HCT116 (cell line): Measurements from ENCODE around the gene PRKAR2A. TPM values are rescaled to one million over a fixed set of nuclear protein-coding genes. Genes with fewer than 3 reads are reported as not detected.

Experiments
- ATAC-seq: fragments of 200-7000 bp; cut with Tn5 transposase; 2 replicates; pipeline ENCODE4 v1.9.1; 2020; ENCODE audit warnings: mild to moderate bottlenecking, moderate library complexity
- BruUV-seq: library from RNA; stranded (reverse); fragments of 400-500 nt; replicated peaks from 2 replicates; lab custom pipeline; 2021; lab: Mats Ljungman, UMichigan
- CTCF ChIA-PET: fragments of 300-600 bp; sonication (Branson Sonifier 250); formaldehyde crosslinking; loops from one replicate; lab custom pipeline; 2021; ENCODE audit warnings: antibody characterized with exemption; lab: Charles Lee
- POLR2A ChIA-PET: fragments of 300-600, 350-600 bp; sonication (Branson Sonifier 250); formaldehyde crosslinking; loops from one replicate; lab custom pipeline; 2021; ENCODE audit warnings: antibody characterized with exemption; lab: Charles Lee
- RAD21 ChIA-PET, 2 experiments: fragments of 300-600 bp; sonication (Branson Sonifier 250); formaldehyde crosslinking; loops; one replicate each; lab custom pipeline; 2023; ENCODE audit warnings: low total read pairs in 2 of 2; ENCODE audit not compliant: uncharacterized antibody in 2 of 2, unreplicated experiment in 2 of 2, low non-redundant PET in 1 of 2; lab: Charles Lee
- DNase-seq: peaks from one replicate; pipeline ENCODE4 v3.0.0-alpha.2; 2010; ENCODE audit warnings: low read depth, low spot score
- H2AFZ ChIP-seq: fragments of 200-600 bp; shearing (Covaris generic), sonication (generic); 2 replicates; pipeline ENCODE4 v1.6.1; 2017; ENCODE audit warnings: low read depth, mixed run types, mixed read lengths, antibody characterized with exemption, low read length; ENCODE audit not compliant: poor library complexity, severe bottlenecking
- H3K27ac ChIP-seq: 2 replicates; pipeline ENCODE4 v1.5.1; 2012; ENCODE audit warnings: low read depth, low read length
- H3K27me3 ChIP-seq: fragments of 200-600 bp; sonication (generic); 2 replicates; pipeline ENCODE4 v1.6.1; 2016; ENCODE audit warnings: mixed run types, low read length, mixed read lengths; ENCODE audit not compliant: insufficient read depth
- H3K36me3 ChIP-seq, 2 experiments: fragments of 200-500 bp in 1 of 2; fragments of 200-600 bp in 1 of 2; sonication (Bioruptor generic) in 1 of 2; sonication (generic) in 1 of 2; 2 replicates each; pipeline versions ENCODE4 v1.5.1 to v1.6.1; 2014 to 2016; ENCODE audit warnings: low read length in 2 of 2, inconsistent platforms in 1 of 2, mixed read lengths in 1 of 2, mixed run types in 1 of 2; ENCODE audit not compliant: insufficient read depth in 2 of 2, control insufficient read depth in 1 of 2
- H3K4me1 ChIP-seq, 2 experiments: fragments of 200-600 bp in 1 of 2; sonication (generic) in 1 of 2; 2 replicates each; pipeline versions ENCODE4 v1.5.1 to v1.6.1; 2012 to 2017; ENCODE audit warnings: low read length in 2 of 2, inconsistent platforms in 1 of 2, mild to moderate bottlenecking in 1 of 2, mixed read lengths in 1 of 2, mixed run types in 1 of 2, moderate library complexity in 1 of 2; ENCODE audit not compliant: insufficient read depth in 2 of 2, control insufficient read depth in 1 of 2
- H3K4me2 ChIP-seq: fragments of 200-600 bp; sonication (generic); 2 replicates; pipeline ENCODE4 v1.6.1; 2017; ENCODE audit warnings: mixed run types, low read length, mixed read lengths
- H3K4me3 ChIP-seq, 2 experiments: fragments of 200-600 bp in 1 of 2; sonication (generic) in 1 of 2; replicated peaks in 1 of 2; 2 replicates each; pipeline ENCODE4 v1.5.1; 2011 to 2016; ENCODE audit warnings: low read length in 2 of 2, control low read depth in 1 of 2, low read depth in 1 of 2, mild to moderate bottlenecking in 1 of 2, mixed read lengths in 1 of 2, mixed run types in 1 of 2
- H3K79me2 ChIP-seq: fragments of 200-600 bp; sonication (generic); 2 replicates; pipeline ENCODE4 v1.6.1; 2017; ENCODE audit warnings: mild to moderate bottlenecking, mixed run types, low read length, moderate library complexity, mixed read lengths; ENCODE audit not compliant: insufficient read depth
- H3K9ac ChIP-seq: fragments of 200-600 bp; sonication (generic); 2 replicates; pipeline ENCODE4 v1.6.1; 2016; ENCODE audit warnings: low read length, mixed read lengths
- H3K9me2 ChIP-seq: fragments of 200-600 bp; sonication (generic), shearing (Covaris generic); 2 replicates; pipeline ENCODE4 v1.6.1; 2017; ENCODE audit warnings: mixed run types, mild to moderate bottlenecking, moderate library complexity; ENCODE audit not compliant: insufficient read depth
- H3K9me3 ChIP-seq, 2 experiments: fragments of 200-500 bp in 1 of 2; fragments of 200-600 bp in 1 of 2; sonication (Bioruptor generic) in 1 of 2; sonication (generic) in 1 of 2; 2 replicates each; pipeline ENCODE4 v1.6.1; 2014 to 2017; ENCODE audit warnings: low read length in 2 of 2, mixed read lengths in 2 of 2, inconsistent platforms in 1 of 2, low read depth in 1 of 2, mild to moderate bottlenecking in 1 of 2, mixed run types in 1 of 2, moderate library complexity in 1 of 2; ENCODE audit not compliant: control insufficient read depth in 1 of 2, insufficient read depth in 1 of 2
- H4K20me1 ChIP-seq: fragments of 200-600 bp; sonication (generic), shearing (Covaris generic); 2 replicates; pipeline ENCODE4 v1.6.1; 2017; ENCODE audit warnings: mixed run types, mild to moderate bottlenecking, moderate library complexity; ENCODE audit not compliant: insufficient read depth
- JUND ChIP-seq: IDR thresholded peaks from 2 replicates; pipeline ENCODE4 v1.6.1; 2012
- SP1 ChIP-seq: IDR thresholded peaks from 2 replicates; pipeline ENCODE4 v1.6.1; 2012; ENCODE audit warnings: low read depth
- TCF7L2 ChIP-seq: IDR thresholded peaks from 2 replicates; pipeline ENCODE4 v1.7.0; 2011; ENCODE audit warnings: borderline replicate concordance, inconsistent platforms; ENCODE audit not compliant: insufficient read depth, insufficient read length; ENCODE audit errors: extremely low read depth
- intact Hi-C: fragments of 100-400 bp; cut with micrococcal nuclease; formaldehyde crosslinking; loops from 2 replicates; pipeline ENCODE4 v1.10.0; 2022
- total RNA-seq: library from RNA; stranded (reverse); gene quantifications from one replicate; pipeline ENCODE4 v1.2.1, GENCODE V29; 2021; ENCODE audit not compliant: unreplicated experiment
- TF ChIP-seq, protein P1 (sequence below): IDR thresholded peaks from 2 replicates; pipeline ENCODE4 v1.6.1; 2012
- TF ChIP-seq, protein P2 (sequence below): IDR thresholded peaks from 2 replicates; pipeline ENCODE4 v1.6.1; 2012; ENCODE audit warnings: low read depth
- TF ChIP-seq, protein P3 (sequence below), 3 experiments: fragments of 200-600 bp in 1 of 3; sonication (generic) in 1 of 3; IDR thresholded peaks in 2 of 3; conservative IDR thresholded peaks in 1 of 3; 2 replicates each; pipeline ENCODE4 v1.5.1; 2012 to 2017; ENCODE audit warnings: low read depth in 2 of 3, low read length in 2 of 3, antibody characterized with exemption in 1 of 3, borderline replicate concordance in 1 of 3, control low read depth in 1 of 3, mild to moderate bottlenecking in 1 of 3, mixed read lengths in 1 of 3, mixed run types in 1 of 3, moderate library complexity in 1 of 3; ENCODE audit not compliant: insufficient read depth in 1 of 3
- TF ChIP-seq, protein P4 (sequence below): IDR thresholded peaks from 2 replicates; pipeline ENCODE4 v1.6.1; 2011; ENCODE audit warnings: mild to moderate bottlenecking, low read length, moderate library complexity; ENCODE audit not compliant: insufficient replicate concordance; ENCODE audit errors: extremely low read depth

Gene PRKAR2A
- total RNA-seq, 1 experiment from 2014 or later, result 63.3 TPM

DNA sequence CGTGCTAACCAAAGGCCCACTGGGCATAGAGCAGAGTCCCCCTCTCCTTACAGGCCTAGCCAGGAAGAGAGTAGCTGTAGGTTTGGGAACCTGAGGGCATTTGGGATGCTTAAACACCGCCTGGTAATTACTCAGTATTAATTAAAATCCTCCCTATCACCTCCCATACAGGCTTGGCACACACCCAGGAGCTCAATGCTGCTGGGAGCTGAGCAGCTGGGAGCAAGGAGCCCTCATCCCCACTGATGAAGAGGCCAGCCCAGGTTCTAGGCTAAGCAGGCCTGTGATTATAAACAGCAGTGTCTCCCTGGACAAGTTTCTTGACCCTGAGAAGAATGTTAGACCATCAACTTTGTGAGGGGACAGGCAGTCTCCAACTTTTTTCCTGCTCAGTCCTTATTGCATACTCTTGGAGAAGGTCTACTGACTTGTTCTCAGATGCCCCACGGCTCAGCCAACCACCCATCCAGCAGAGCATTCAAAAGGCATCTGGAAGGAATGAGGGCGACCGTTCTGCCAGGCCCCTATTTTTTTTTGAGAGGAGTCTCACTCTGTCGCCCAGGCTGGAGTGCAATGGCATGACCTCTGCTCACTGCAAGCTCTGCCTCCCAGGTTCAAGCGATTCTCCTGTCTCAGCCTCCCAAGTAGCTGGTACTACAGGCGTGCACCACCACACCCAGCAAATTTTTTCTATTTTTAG is 1.3 kb upstream of the PRKAR2A start:
- no peak overlapping the region for H3K4me3 ChIP-seq
- peaks cover 7 to 21% of the 10 kb centered on the region in 2 experiments; a peak in 3 of 4 replicates for H3K4me1 ChIP-seq
- no peaks in the 10 kb centered on the region for H3K9me2 ChIP-seq
- RAD21 ChIA-PET, result no interaction called here
- peaks cover 22% of the 10 kb centered on the region for H3K79me2 ChIP-seq
- H4K20me1 ChIP-seq, result no peaks in the 10 kb centered on the region
- no peaks in the 10 kb centered on the region for H3K36me3 ChIP-seq
- BruUV-seq, result no TSS peak
- ATAC-seq (no peak), DNase-seq (no peak)
- CTCF ChIA-PET, result no interaction called here
- intact Hi-C loops, result no loop called here
- no peak overlapping the region for H3K9ac ChIP-seq
- no peak overlapping the region for H3K27ac ChIP-seq
- H3K4me2 ChIP-seq, result peak overlapping the region; percentile 100
- TF ChIP-seq, protein P1, sequence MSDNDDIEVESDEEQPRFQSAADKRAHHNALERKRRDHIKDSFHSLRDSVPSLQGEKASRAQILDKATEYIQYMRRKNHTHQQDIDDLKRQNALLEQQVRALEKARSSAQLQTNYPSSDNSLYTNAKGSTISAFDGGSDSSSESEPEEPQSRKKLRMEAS, result no peak
- no peak for TF ChIP-seq TCF7L2
- no peak for TF ChIP-seq SP1
- TF ChIP-seq, protein P2, sequence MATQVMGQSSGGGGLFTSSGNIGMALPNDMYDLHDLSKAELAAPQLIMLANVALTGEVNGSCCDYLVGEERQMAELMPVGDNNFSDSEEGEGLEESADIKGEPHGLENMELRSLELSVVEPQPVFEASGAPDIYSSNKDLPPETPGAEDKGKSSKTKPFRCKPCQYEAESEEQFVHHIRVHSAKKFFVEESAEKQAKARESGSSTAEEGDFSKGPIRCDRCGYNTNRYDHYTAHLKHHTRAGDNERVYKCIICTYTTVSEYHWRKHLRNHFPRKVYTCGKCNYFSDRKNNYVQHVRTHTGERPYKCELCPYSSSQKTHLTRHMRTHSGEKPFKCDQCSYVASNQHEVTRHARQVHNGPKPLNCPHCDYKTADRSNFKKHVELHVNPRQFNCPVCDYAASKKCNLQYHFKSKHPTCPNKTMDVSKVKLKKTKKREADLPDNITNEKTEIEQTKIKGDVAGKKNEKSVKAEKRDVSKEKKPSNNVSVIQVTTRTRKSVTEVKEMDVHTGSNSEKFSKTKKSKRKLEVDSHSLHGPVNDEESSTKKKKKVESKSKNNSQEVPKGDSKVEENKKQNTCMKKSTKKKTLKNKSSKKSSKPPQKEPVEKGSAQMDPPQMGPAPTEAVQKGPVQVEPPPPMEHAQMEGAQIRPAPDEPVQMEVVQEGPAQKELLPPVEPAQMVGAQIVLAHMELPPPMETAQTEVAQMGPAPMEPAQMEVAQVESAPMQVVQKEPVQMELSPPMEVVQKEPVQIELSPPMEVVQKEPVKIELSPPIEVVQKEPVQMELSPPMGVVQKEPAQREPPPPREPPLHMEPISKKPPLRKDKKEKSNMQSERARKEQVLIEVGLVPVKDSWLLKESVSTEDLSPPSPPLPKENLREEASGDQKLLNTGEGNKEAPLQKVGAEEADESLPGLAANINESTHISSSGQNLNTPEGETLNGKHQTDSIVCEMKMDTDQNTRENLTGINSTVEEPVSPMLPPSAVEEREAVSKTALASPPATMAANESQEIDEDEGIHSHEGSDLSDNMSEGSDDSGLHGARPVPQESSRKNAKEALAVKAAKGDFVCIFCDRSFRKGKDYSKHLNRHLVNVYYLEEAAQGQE, result no peak
- TF ChIP-seq, protein P3, sequence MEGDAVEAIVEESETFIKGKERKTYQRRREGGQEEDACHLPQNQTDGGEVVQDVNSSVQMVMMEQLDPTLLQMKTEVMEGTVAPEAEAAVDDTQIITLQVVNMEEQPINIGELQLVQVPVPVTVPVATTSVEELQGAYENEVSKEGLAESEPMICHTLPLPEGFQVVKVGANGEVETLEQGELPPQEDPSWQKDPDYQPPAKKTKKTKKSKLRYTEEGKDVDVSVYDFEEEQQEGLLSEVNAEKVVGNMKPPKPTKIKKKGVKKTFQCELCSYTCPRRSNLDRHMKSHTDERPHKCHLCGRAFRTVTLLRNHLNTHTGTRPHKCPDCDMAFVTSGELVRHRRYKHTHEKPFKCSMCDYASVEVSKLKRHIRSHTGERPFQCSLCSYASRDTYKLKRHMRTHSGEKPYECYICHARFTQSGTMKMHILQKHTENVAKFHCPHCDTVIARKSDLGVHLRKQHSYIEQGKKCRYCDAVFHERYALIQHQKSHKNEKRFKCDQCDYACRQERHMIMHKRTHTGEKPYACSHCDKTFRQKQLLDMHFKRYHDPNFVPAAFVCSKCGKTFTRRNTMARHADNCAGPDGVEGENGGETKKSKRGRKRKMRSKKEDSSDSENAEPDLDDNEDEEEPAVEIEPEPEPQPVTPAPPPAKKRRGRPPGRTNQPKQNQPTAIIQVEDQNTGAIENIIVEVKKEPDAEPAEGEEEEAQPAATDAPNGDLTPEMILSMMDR (IDR thresholded peaks at IDR 0.05 in 2 of 3, conservative IDR thresholded peaks at IDR 0.05 in 1 of 3; ENCODE audit: borderline replicate concordance in 1 of 3, insufficient read depth in 1 of 3, low read depth in 2 of 3, low read length in 2 of 3), result no peak
- TF ChIP-seq, protein P4, sequence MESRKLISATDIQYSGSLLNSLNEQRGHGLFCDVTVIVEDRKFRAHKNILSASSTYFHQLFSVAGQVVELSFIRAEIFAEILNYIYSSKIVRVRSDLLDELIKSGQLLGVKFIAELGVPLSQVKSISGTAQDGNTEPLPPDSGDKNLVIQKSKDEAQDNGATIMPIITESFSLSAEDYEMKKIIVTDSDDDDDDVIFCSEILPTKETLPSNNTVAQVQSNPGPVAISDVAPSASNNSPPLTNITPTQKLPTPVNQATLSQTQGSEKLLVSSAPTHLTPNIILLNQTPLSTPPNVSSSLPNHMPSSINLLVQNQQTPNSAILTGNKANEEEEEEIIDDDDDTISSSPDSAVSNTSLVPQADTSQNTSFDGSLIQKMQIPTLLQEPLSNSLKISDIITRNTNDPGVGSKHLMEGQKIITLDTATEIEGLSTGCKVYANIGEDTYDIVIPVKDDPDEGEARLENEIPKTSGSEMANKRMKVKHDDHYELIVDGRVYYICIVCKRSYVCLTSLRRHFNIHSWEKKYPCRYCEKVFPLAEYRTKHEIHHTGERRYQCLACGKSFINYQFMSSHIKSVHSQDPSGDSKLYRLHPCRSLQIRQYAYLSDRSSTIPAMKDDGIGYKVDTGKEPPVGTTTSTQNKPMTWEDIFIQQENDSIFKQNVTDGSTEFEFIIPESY, result no peak
- TF ChIP-seq JUND, result no peak
- POLR2A ChIA-PET, result no interaction called here
- H3K27me3 ChIP-seq, result no peaks in the 10 kb centered on the region
- no peak overlapping the region for H2AFZ ChIP-seq
- H3K9me3 ChIP-seq, result no peaks in the 10 kb centered on the region
